ENCODE data around the gene TGFB1. TPM values are rescaled to one million over a fixed set of nuclear protein-coding genes. Genes with fewer than 3 reads are reported as not detected.

TGFB1 gene
- polyA plus RNA-seq, 3 donors, result 30.6 to 138 (median 42.2) TPM

DNA sequence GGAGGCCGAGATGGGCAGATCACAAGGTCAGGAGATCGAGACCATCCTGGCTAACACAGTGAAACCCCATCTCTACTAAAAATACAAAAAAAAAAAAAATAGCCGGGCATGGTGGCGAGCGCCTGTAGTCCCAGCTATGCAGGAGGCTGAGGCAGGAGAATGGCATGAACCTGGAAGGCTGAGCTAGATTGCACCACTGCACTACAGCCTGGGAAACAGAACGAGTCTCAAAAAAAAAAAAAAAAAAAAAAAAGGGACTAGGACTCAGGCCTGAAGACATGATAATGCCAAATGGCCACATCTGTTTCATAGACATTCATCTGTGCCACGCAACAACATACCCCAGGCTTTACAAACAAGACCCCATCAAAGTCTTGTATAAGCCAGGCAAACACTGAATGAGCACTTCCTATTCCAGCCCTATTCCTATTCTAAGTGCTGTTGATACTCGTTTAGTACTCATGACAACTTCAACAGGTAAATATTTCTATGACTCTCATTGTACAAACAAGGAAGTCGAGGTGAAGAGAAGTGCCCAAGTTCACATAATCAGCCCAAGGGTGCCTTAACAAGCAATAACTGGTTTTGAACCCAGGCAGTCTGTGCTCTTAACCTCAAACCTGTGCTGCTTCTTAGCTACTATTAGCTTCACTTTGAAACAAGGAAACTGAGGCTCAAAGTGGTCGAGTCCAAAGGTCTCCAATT is 8.6 kb upstream of the TGFB1 start:
- intact Hi-C loops (cut with micrococcal nuclease), result loop anchor here (5.0 kb wide), 2 partner anchors 35 kb away; partner anchors contain the start of genes BCKDHA (in 1 of the 2) and EXOSC5 (in 1 of the 2)
- peak overlapping the region in 1 of 2 donors; percentile 97 for H3K27ac ChIP-seq (ENCODE audit: low read depth in 1 of 2, low read length in 2 of 2)
- peaks cover 50% of the 10 kb centered on the region for H3K4me1 Mint-ChIP-seq

DNA sequence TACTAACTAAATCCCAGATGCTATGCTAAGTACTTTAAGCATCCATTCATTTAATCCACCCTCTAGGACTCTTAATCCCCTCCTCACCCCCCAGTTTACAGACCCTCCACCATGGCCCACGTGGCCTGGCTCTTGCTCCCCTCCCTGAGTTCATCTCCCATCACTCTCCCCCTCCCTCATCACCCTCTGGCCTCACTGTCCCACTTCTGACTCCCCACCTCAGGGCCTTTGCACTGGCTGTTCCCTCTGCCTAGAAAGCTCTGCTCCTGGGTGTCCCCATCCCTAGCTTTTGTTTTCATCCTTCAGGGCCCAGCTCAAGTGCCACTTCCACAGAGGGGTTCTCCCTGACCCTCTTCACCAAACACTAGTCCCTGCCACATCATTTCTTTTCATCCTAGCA is 6.0 kb upstream of the TGFB1 start:
- 83% methylated on average over 1 of the region's 1 CpG for WGBS (ENCODE audit: insufficient coverage)

More for the DNA sequence above, 8.6 kb upstream of the TGFB1 start:
- H3K36me3 ChIP-seq (replicated peaks in 1 of 2; ENCODE audit: control insufficient read depth in 1 of 2, insufficient read depth in 2 of 2, low read length in 2 of 2), result peaks cover 0 to 6% of the 10 kb centered on the region in 2 donors
- peaks cover 56 to 59% of the 10 kb centered on the region in 2 donors for H3K4me1 ChIP-seq (ENCODE audit: control insufficient read depth in 1 of 2, insufficient read depth in 2 of 2, low read length in 2 of 2)
- H3K36me3 Mint-ChIP-seq, result peaks cover 6 to 19% of the 10 kb centered on the region in 2 donors
- peaks cover 41% of the 10 kb centered on the region for H3K79me2 ChIP-seq (ENCODE audit: insufficient read depth, low read length)
- no peaks in the 10 kb centered on the region for H3K9me3 ChIP-seq (replicated peaks in 1 of 2; ENCODE audit: control insufficient read depth in 1 of 2, insufficient read depth in 1 of 2, low read length in 2 of 2)
- no peak overlapping the region for H3K9ac ChIP-seq (ENCODE audit: insufficient read depth, low read length, poor library complexity, severe bottlenecking)
- H3K27ac Mint-ChIP-seq, result peak overlapping the region in 3 of 7 donors; percentile 30 to 99 (median 96)
- TF ChIP-seq, protein P1, sequence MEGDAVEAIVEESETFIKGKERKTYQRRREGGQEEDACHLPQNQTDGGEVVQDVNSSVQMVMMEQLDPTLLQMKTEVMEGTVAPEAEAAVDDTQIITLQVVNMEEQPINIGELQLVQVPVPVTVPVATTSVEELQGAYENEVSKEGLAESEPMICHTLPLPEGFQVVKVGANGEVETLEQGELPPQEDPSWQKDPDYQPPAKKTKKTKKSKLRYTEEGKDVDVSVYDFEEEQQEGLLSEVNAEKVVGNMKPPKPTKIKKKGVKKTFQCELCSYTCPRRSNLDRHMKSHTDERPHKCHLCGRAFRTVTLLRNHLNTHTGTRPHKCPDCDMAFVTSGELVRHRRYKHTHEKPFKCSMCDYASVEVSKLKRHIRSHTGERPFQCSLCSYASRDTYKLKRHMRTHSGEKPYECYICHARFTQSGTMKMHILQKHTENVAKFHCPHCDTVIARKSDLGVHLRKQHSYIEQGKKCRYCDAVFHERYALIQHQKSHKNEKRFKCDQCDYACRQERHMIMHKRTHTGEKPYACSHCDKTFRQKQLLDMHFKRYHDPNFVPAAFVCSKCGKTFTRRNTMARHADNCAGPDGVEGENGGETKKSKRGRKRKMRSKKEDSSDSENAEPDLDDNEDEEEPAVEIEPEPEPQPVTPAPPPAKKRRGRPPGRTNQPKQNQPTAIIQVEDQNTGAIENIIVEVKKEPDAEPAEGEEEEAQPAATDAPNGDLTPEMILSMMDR (IDR thresholded peaks at IDR 0.05), result no peak
- H3K27me3 Mint-ChIP-seq (ENCODE audit: low read depth in 3 of 3), result peaks cover 0 to 2% (median 0%) of the 10 kb centered on the region in 3 donors
- WGBS (ENCODE audit: insufficient coverage), result 75% methylated on average over 2 of the region's 10 CpGs
- no peak overlapping the region for H2AFZ ChIP-seq (ENCODE audit: insufficient read depth, low read depth, low read length, poor library complexity, severe bottlenecking)
- H3K4me3 Mint-ChIP-seq, result no peak overlapping the region
- H3K4me2 ChIP-seq (replicated peaks; ENCODE audit: extremely low read depth, low read length, poor library complexity, severe bottlenecking), result no peak overlapping the region
- DNase-seq, result no peak
- peaks cover 0 to 2% (median 0%) of the 10 kb centered on the region in 7 donors for H3K9me3 Mint-ChIP-seq
- no peaks in the 10 kb centered on the region for H4K20me1 ChIP-seq (ENCODE audit: insufficient read depth, low read length)
- no peak overlapping the region for H3K4me3 ChIP-seq (replicated peaks in 1 of 3; ENCODE audit: low read depth in 2 of 3, low read length in 3 of 3)
- no peaks in the 10 kb centered on the region for H3K27me3 ChIP-seq (ENCODE audit: control insufficient read depth in 2 of 2, insufficient read depth in 2 of 2, low read length in 2 of 2)

More for the DNA sequence above, 6.0 kb upstream of the TGFB1 start:
- Mint-ChIP-seq H3K4me1 (peaks cover 57% of the 10 kb centered on the region), H3K9me3 (no peaks in the 10 kb centered on the region), H3K27me3 (ENCODE audit: low read depth in 3 of 3) (no peaks in the 10 kb centered on the region), H3K36me3 (peaks cover 14 to 34% of the 10 kb centered on the region in 2 donors), H3K27ac (peak overlapping the region in 1 of 7 donors; percentile 80), H3K4me3 (no peak overlapping the region)
- Histone ChIP-seq H3K9me3 (replicated peaks in 1 of 2; ENCODE audit: control insufficient read depth in 1 of 2, insufficient read depth in 1 of 2, low read length in 2 of 2) (no peaks in the 10 kb centered on the region), H3K4me1 (ENCODE audit: control insufficient read depth in 1 of 2, insufficient read depth in 2 of 2, low read length in 2 of 2) (peaks cover 56 to 59% of the 10 kb centered on the region in 2 donors), H4K20me1 (ENCODE audit: insufficient read depth, low read length) (no peaks in the 10 kb centered on the region), H3K4me3 (replicated peaks in 1 of 3; ENCODE audit: low read depth in 2 of 3, low read length in 3 of 3) (no peak overlapping the region), H3K4me2 (replicated peaks; ENCODE audit: extremely low read depth, low read length, poor library complexity, severe bottlenecking) (no peak overlapping the region), H3K79me2 (ENCODE audit: insufficient read depth, low read length) (peaks cover 24% of the 10 kb centered on the region), H3K27me3 (ENCODE audit: control insufficient read depth in 2 of 2, insufficient read depth in 2 of 2, low read length in 2 of 2) (no peaks in the 10 kb centered on the region), H3K27ac (ENCODE audit: low read depth in 1 of 2, low read length in 2 of 2) (no peak overlapping the region), H3K36me3 (replicated peaks in 1 of 2; ENCODE audit: control insufficient read depth in 1 of 2, insufficient read depth in 2 of 2, low read length in 2 of 2) (peaks cover 0 to 6% of the 10 kb centered on the region in 2 donors), H3K9ac (ENCODE audit: insufficient read depth, low read length, poor library complexity, severe bottlenecking) (no peak overlapping the region), H2AFZ (ENCODE audit: insufficient read depth, low read depth, low read length, poor library complexity, severe bottlenecking) (no peak overlapping the region)
- intact Hi-C loops (cut with micrococcal nuclease), result loop anchor here (5.0 to 10.0 kb wide), 3 partner anchors 32 to 165 kb away; partner anchors contain the start of genes BCKDHA (in 1 of the 2) and EXOSC5 (in 1 of the 2)
- TF ChIP-seq, protein P1 (IDR thresholded peaks at IDR 0.05), result no peak
- no peak for DNase-seq
